Left lobe of liver (tissue), 2 donors: ENCODE data around the gene ACTL10. TPM values are rescaled to one million over a fixed set of nuclear protein-coding genes. Genes with fewer than 3 reads are reported as not detected.

ENCODE experiments used
- ATAC-seq: fragments of 200-7000 bp; cut with Tn5 transposase; one replicate; pipeline ENCODE4 v1.9.1; 2020; ENCODE audit warnings: mild to moderate bottlenecking, moderate library complexity
- DNase-seq: peaks from one replicate; pipeline ENCODE4 v3.0.0-alpha.2; 2020; ENCODE audit warnings: low spot score
- total RNA-seq: library from RNA; stranded (reverse); gene quantifications from one replicate; pipeline ENCODE4 v1.2.1, GENCODE V29; 2021
- donor health status: DM: no; HTN: no; CAD: no; lungs with moderate emphysema.
- donor health status: DM: no; HTN: yes; CAD: no.

Gene ACTL10
- total RNA-seq, 1 donor from 2014 or later, result 0.20 TPM

GRCh38 chr20:33676121-33676520, 9.4 kb downstream of the ACTL10 start:
- DNase-seq (no peak), ATAC-seq (no peak)

GRCh38 chr20:33676652-33677645, 10.2 kb downstream of the ACTL10 start:
- DNase-seq (no peak), ATAC-seq (no peak)

- DNase-seq (no peak), ATAC-seq (no peak)
These were observed 11.4 kb downstream of the ACTL10 start for GRCh38 chr20:33677991-33678702.

GRCh38 chr20:33679758-33680485, 13.2 kb downstream of the ACTL10 start:
- no peak for DNase-seq
- ATAC-seq, result no peak

GRCh38 chr20:33680686-33681085, 13.9 kb downstream of the ACTL10 start:
- no peak for DNase-seq
- no peak for ATAC-seq

DNA sequence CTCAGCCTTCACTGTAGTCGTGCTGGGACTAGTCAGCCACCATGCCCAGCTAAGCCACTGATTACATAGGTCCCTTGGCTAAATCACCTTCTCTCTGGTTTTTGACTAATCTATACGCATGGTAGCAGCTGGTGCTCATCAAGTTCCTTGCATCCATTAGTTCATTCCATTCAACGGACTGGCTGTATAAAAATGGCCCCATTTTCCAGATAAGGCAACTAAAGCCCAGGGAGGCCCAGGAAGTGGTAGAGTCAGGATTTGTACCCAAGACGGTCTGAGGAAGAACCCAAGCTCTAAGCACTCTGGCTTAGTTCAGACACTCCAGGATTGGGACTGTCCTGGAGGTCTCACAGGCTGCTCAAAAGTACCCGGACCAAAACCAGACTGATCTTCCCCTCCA, 14.5 kb downstream of the ACTL10 start:
- ATAC-seq, result no peak
- DNase-seq, result no peak

DNA sequence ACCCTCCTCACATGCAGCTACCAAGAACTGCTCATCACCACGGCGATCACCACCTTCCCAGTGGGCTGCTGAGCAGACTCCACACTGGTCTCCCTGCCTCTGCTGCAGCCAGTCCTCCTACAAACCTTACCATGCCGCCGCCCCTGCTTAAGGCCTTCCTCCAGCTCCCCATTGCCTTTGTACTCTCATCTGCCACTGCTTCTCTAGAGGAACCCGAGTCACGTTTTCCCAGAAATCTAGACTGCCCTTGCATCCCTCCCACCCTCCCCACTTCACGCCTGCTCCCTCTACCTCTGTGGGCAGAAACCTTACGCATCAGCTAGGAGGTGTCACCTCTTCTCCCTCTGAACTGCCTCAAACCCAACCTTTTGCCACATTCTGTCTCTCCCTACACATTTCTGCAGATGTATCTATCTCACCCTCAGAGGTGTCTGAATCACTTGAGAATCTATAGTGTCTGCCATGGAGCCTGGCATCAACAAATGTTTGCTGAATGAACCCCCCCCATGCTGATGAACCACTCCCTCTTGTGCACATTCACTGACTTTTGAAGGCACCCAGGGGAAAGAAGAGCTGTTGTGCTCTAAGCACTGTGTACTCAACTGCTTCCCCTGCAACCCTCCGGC, 15.1 kb downstream of the ACTL10 start:
- ATAC-seq, result no peak
- DNase-seq, result no peak

- ATAC-seq, result no peak
- no peak for DNase-seq
These were observed 18.0 kb downstream of the ACTL10 start for GRCh38 chr20:33684533-33685327.

- DNase-seq (no peak), ATAC-seq (no peak)
These were observed 18.8 kb downstream of the ACTL10 start for GRCh38 chr20:33685328-33686099.

GRCh38 chr20:33686100-33686983, 19.6 kb downstream of the ACTL10 start, which contains the start of gene E2F1:
E2F1 (minus strand) TSS chr20:33686385; CDS start chr20:33686264, 121 bp downstream.
- DNase-seq (peak; percentile 96), ATAC-seq (peak; percentile 99)

DNA sequence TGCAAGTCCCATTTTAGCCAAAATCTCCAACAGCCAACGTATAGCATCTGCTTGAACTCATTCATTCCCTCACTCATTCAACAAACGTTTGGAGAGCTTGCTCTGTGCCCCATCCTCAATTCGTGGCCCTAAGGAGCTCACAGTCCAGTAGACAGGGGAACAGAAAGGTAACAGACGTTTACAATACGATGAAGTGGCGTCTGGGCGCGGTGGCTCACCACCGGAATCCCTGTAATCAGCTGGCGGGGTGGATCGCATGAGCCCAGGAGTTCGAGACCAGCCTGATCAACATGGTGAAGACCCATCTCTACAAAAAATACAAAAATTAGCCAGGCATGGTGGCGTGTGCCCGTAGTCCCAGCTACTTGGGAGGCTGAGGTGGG, 20.2 kb downstream of the ACTL10 start:
- ATAC-seq (no peak), DNase-seq (no peak)

DNA sequence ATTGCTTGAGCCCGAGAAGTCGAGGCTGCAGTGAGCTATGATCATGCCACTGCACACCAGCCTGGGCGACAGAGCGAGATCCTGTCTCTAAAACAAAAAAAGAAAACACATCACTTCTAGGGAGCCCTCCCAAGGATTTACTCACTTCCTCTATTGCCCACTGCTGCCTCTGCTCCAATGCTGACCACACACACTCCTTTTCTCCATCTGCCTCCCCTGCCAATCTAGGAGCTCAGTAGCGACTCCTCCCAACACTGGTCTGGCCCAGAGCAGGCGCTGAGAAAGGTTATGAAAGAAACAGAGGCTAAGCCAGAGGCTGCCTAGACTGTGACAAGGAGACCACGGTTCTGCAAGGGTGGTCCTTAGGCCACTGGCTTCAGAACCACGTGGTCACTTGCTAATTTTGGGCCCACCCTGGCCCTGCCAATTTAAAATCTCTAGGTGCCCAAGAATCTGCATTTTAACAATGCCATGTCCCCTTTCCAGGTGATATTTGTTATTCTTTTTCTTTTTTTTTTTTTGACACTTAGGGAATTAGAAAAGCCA, 20.7 kb downstream of the ACTL10 start:
- DNase-seq (no peak), ATAC-seq (no peak)

GRCh38 chr20:33687993-33688937, 21.5 kb downstream of the ACTL10 start:
- DNase-seq, result no peak
- ATAC-seq, result no peak

DNA sequence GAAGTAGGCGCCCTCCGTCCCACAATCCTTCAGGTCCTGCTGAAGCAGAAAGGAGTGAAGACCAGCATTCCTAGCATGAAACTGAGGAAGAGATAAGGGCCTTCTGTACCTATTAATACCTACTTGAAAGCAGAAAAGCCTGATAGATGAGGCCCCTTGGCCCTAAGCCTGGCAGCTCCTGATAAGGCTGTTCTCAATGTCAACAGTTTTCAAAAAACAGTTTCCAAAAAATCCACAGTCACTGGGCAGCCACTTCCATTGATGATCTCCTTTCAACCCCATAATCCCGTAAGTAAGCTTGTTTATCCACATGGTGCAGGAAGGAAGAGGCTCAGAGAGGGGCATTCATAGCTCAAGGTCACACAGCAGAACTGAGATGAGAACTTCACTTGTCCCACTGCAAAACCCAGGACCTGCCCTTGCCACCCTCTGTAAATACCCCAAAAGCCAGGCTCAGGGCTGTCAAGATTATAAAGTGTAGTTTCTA, 22.2 kb downstream of the ACTL10 start:
- no peak for DNase-seq
- ATAC-seq, result no peak

GRCh38 chr20:33689493-33689892, 22.8 kb downstream of the ACTL10 start:
- ATAC-seq, result no peak
- DNase-seq, result no peak

DNA sequence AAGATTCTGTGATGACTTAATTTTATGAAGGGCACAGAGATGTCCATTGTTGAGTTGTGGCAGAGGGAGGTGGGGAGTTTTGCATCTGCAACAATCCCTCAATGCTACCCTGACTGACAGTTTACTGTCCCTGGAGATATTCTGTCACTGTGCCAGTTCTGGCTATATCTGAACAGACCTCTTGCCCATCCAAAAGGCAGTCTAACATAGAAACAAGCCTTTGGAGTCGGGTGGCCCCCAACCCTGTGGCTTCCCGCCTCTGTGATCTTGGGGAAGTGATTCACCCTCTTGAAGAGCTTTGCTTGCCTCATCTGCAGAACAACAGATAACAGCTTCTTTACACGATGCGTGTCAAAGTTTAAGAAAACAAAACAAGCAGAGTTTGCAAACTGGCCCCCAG, 23.2 kb downstream of the ACTL10 start:
- ATAC-seq, result no peak
- no peak for DNase-seq

DNA sequence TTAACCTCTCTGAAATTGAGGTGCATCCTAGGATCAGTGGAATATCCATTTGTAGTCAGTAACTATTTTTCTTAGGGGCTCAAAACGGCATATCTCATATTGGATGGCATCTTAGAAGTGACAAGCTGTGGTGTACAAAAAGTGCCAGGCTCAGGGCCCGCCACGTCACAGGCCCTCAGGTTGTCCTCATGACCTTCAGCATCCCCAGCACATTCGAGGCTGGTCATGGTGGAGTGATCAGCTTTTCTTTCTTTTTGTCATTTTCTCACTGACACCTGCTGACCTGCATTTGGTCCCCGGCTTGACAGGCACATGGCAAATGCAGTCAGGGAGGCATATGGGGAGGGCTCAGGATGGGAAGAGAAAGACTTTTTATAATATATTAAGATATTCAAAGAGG, 26.5 kb downstream of the ACTL10 start:
- no peak for ATAC-seq
- no peak for DNase-seq
